ENCODE data around the gene MMAB. TPM values are rescaled to one million over a fixed set of nuclear protein-coding genes. Genes with fewer than 3 reads are reported as not detected.

MMAB gene
- total and polyA plus RNA-seq, 2 of the 13 experiments (the other 11 are each of a cell fraction or from before 2014, with no cell fraction given) = 26.1 to 77.3 TPM

GRCh38 chr12:109548258-109548657, 25.0 kb downstream of the MMAB start:
- WGBS (ENCODE audit: low lambda C conversion rate) = 51% methylated on average over 4 of the region's 4 CpGs

More at GRCh38 chr12:109548258-109548657, 25.0 kb downstream of the MMAB start:
- no peak overlapping the region for H3K4me2 ChIP-seq (ENCODE audit: low read depth, low read length)
- DNase-seq (ENCODE audit: low spot score) = no peak
- H3K9me3 ChIP-seq (ENCODE audit: low read length) = no peaks in the 10 kb centered on the region
- ChIA-PET POLR2A (no interaction called here), CTCF (ENCODE audit: low intra/inter-chr PET ratio, low total read pairs) (no interaction called here)
- H3K4me3 ChIP-seq (replicated peaks in 1 of 3; ENCODE audit: insufficient read depth in 1 of 3, low read depth in 2 of 3, low read length in 3 of 3) = no peak overlapping the region
- TF ChIP-seq TCF7 (IDR thresholded peaks at IDR 0.05; ENCODE audit: low read depth) = no peak
- TF ChIP-seq ZNF564 (CRISPR knock-in tag; IDR thresholded peaks at IDR 0.05) = no peak
- TF ChIP-seq, protein P1, sequence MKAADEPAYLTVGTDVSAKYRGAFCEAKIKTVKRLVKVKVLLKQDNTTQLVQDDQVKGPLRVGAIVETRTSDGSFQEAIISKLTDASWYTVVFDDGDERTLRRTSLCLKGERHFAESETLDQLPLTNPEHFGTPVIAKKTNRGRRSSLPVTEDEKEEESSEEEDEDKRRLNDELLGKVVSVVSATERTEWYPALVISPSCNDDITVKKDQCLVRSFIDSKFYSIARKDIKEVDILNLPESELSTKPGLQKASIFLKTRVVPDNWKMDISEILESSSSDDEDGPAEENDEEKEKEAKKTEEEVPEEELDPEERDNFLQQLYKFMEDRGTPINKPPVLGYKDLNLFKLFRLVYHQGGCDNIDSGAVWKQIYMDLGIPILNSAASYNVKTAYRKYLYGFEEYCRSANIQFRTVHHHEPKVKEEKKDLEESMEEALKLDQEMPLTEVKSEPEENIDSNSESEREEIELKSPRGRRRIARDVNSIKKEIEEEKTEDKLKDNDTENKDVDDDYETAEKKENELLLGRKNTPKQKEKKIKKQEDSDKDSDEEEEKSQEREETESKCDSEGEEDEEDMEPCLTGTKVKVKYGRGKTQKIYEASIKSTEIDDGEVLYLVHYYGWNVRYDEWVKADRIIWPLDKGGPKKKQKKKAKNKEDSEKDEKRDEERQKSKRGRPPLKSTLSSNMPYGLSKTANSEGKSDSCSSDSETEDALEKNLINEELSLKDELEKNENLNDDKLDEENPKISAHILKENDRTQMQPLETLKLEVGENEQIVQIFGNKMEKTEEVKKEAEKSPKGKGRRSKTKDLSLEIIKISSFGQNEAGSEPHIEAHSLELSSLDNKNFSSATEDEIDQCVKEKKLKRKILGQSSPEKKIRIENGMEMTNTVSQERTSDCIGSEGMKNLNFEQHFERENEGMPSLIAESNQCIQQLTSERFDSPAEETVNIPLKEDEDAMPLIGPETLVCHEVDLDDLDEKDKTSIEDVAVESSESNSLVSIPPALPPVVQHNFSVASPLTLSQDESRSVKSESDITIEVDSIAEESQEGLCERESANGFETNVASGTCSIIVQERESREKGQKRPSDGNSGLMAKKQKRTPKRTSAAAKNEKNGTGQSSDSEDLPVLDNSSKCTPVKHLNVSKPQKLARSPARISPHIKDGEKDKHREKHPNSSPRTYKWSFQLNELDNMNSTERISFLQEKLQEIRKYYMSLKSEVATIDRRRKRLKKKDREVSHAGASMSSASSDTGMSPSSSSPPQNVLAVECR (CRISPR knock-in tag; IDR thresholded peaks at IDR 0.05; ENCODE audit: borderline replicate concordance) = no peak
- TF ChIP-seq FOXK2 (IDR thresholded peaks at IDR 0.05) = no peak
- TF ChIP-seq PPARG (CRISPR knock-in tag; conservative IDR thresholded peaks at IDR 0.05) = no peak
- TF ChIP-seq, protein P2, sequence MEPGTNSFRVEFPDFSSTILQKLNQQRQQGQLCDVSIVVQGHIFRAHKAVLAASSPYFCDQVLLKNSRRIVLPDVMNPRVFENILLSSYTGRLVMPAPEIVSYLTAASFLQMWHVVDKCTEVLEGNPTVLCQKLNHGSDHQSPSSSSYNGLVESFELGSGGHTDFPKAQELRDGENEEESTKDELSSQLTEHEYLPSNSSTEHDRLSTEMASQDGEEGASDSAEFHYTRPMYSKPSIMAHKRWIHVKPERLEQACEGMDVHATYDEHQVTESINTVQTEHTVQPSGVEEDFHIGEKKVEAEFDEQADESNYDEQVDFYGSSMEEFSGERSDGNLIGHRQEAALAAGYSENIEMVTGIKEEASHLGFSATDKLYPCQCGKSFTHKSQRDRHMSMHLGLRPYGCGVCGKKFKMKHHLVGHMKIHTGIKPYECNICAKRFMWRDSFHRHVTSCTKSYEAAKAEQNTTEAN (CRISPR knock-in tag; conservative IDR thresholded peaks at IDR 0.05) = no peak
- no peak for TF ChIP-seq MEIS1 (CRISPR knock-in tag; IDR thresholded peaks at IDR 0.05; ENCODE audit: borderline replicate concordance)
- no peak for TF ChIP-seq ZNF550 (CRISPR knock-in tag; IDR thresholded peaks at IDR 0.05; ENCODE audit: borderline replicate concordance)
- TF ChIP-seq ARNTL (CRISPR knock-in tag; IDR thresholded peaks at IDR 0.05) = no peak
- no peak overlapping the region for H3K27ac ChIP-seq (ENCODE audit: extremely low read length, insufficient read depth, low read length)
- no peak overlapping the region for H2AFZ ChIP-seq (ENCODE audit: low read length)
- no TSS peak for BruUV-seq (replicated peaks)
- no peaks in the 10 kb centered on the region for H3K79me2 ChIP-seq (ENCODE audit: insufficient read depth, low read length)
- no peak overlapping the region for H3K9ac ChIP-seq (ENCODE audit: insufficient read depth, low read depth, low read length)
- no peak for ATAC-seq
- FAIRE-seq = no peak
- no peaks in the 10 kb centered on the region for H4K20me1 ChIP-seq (ENCODE audit: insufficient read depth, low read length)
- no peaks in the 10 kb centered on the region for H3K36me3 ChIP-seq (replicated peaks in 1 of 2; ENCODE audit: control insufficient read depth in 1 of 2, insufficient read depth in 2 of 2, low read length in 2 of 2)
- H3K4me1 ChIP-seq (ENCODE audit: insufficient read depth, low read length) = peaks cover 48% of the 10 kb centered on the region
- intact Hi-C loops (cut with micrococcal nuclease; ENCODE audit: unreplicated experiment) = no loop called here
- H3K27me3 ChIP-seq (ENCODE audit: control insufficient read depth in 1 of 2, insufficient read depth in 2 of 2, low read length in 2 of 2) = peaks cover 11 to 53% of the 10 kb centered on the region in 2 experiments
- in situ Hi-C loops (cut with HindIII; ENCODE audit: extremely low pct_ligation_motif_present, low pct_unique_long_range_greater_than_20kb) = no loop called here

Measured in HepG2 (cell line).